Activated CD4-positive, alpha-beta T cell treated with anti-CD3 and anti-CD28 coated beads for 48 hours (primary cell): ENCODE data around the gene INAFM2.

Experiments
- DNase-seq: peaks from one replicate; pipeline ENCODE4 v3.0.0-alpha.2; 2020

INAFM2 gene

DNA sequence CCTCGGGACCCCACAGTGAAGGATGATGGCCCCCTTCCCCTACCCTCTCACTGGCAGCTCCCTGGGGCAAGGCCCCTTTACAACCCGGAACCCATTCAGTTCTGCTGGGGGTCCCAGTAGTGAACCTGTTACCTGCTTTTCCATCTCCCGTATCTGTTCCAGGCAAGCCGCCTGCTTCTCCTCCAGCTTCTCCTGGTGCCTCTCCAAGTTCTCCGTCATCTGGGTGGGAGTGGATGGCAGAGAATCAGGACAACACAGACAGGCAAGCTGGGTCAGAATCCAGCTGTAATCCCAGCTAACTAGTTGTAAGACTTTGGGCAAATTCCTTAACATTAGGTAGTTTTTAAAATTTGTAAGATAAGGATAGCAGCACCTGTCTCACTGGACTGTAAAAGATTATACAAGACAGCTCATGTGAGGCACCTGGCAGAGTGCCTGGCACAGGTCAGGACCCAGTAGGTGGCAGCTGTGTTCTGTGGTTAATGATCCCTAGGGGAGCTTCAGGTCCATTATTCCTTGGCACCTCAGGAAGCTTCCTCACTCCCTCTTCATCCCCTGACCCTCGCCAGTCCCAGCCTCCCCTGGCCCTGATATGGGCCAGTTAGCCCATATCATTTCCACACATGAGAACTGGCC lies 34.2 kb upstream of the INAFM2 start:
- no peak for DNase-seq

DNA sequence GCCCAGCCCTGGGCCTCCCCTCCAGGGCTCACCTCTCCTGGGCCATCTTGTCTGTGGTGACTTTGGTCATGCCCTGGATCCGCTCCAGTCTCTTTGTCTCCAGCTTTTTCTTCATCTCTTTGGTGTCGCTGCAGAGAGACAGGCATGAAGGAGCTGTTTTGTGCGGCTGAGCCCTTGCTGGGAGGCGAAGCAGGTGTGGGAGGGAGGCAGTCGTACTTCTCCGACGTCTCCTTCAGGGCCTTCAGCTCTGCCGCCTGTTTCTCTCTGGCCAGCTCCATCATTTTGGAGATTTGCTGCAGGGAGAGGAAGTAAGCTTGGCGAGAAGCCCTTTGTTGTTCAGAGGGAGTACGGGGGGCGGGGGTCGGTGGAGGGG lies 33.0 kb upstream of the INAFM2 start:
- no peak for DNase-seq

DNA sequence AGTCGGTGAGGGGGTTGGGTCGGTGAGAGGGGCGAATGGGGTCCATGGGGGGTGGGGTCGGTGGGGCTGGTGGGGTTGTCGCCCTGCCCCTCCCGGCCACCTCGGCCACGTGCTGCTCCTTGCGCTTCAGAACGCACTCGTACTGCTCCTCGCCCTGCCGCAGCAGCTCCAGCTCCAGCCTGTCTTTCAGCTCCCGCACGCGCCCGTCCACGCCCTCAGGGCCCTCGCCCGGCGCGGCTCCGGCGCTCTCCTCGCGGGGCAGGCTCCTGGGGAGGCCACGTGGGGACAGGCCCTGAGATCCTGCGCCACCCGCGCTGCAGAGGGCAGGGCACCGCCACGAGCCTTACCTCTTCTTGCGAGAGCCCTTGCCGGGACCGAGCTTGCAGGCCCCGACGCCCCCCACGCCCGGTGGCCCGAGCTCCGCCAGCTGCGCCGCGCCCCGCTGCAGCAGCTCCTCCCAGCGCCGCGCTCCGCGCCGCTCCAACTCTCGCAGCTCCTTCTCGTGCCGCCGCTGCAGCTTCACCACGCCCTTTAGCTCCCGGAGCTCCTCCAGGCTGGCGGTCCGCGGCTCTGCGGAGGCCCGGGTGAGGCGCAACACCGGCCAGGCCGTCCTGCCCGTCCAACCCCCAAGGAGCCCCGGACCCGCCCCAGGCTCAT lies 32.4 kb upstream of the INAFM2 start:
- DNase-seq = no peak

DNA sequence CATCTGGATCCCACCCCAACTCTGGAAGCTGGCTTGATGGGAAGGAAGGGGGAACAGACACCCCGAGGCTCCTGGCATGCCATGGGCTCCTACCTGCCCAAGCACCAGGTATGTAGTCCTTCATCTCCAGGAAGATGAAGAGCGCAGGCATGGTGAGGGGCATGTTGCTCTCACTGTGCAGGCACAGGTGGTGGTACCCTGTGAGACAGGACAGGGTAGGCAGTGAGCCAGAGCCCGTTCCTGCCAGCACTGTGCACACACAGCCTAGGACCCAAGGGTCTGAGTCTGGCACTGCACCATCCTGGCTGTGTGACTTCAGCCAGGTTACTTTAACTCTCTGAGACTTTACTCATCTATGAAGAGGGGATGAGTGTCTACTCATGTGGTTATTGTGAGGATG lies 31.2 kb upstream of the INAFM2 start:
- no peak for DNase-seq

DNA sequence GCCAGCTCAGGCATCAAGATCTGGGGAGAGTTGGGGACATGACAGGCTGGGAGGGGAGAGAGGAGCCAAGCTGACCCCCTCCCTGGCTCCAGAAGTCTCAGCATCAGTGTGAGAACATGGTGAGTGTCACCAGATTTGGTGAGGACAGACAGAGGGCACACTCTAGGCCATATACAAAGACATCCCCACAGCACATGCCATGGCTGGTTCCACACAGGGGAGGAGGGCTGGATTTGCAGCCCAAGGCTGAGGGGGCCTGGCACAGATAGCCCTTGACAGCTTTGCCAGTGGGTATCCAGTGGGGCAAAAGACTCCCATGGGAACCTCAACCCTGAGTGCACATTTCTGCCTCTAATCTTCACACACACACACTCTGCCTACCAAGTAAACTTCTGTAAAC lies 30.5 kb upstream of the INAFM2 start:
- DNase-seq = no peak

DNA sequence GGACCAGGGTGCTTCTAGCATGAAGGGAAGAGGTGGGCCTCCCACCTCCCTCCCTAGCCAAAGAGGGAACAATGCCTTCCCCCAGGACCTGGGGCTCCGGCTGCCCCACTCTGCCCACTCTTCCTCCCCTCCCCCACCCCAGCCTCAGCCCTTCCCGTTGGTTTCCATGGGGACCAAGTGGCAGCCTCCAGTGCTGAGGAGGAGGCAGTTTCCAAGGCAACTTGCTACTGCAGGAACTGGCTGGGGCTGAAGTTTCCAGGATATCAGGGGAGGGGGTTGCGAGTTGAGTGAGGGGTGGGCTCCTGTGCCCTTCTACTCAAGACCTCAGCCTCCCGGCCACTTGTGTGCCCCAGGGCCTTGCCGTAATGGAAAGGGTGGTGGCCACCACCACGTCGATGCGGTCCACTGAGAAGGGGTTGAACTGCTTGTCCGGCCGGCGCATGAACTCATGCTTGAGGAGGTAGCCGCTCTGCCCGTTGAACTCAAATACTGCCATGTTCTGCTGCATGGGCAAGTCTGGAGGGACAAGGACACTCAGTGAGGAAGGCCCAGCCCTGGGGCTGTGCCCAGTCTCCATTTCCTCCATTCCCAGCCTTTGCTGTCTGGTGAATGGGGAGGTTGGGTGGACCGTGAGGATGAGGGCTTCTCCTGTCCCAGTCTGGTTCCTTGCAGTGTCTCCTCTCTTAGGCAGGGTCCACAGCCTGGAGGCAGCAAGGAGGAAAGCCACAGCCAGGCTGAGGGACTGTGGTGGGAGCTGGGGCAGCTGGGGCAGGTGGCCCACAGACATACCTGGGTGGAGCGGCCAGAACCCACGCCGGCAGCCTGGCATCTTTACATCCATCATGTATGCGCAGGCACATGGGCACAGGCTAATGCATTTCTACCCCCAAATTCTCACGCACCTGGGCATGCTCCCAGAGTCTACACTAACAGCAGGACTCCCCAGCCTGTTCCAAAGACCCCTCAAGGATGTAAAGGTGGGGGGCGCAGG lies 29.3 kb upstream of the INAFM2 start:
- DNase-seq = no peak

DNA sequence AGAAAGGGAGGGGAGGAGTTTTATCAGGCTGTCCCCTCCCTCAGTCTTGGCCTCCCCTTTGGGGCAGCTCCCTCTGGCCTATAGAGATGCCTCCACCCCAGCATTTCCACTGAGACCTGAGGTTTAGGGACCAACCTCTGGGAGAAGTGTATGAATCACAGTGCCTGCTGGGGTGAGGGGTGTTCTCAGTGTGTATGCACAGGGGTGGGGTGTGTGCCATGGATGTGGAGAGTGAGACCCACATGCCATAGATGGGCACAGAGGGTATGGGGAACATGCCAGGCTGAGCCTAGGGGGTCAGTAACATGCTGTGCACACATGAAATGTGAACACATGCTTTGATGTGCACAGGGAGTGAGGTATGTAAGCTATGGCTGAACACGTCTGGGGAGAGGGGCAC lies 28.2 kb upstream of the INAFM2 start:
- no peak for DNase-seq

- DNase-seq = no peak
Observed at GRCh38 chr15:40295877-40296560, 27.5 kb upstream of the INAFM2 start.

DNA sequence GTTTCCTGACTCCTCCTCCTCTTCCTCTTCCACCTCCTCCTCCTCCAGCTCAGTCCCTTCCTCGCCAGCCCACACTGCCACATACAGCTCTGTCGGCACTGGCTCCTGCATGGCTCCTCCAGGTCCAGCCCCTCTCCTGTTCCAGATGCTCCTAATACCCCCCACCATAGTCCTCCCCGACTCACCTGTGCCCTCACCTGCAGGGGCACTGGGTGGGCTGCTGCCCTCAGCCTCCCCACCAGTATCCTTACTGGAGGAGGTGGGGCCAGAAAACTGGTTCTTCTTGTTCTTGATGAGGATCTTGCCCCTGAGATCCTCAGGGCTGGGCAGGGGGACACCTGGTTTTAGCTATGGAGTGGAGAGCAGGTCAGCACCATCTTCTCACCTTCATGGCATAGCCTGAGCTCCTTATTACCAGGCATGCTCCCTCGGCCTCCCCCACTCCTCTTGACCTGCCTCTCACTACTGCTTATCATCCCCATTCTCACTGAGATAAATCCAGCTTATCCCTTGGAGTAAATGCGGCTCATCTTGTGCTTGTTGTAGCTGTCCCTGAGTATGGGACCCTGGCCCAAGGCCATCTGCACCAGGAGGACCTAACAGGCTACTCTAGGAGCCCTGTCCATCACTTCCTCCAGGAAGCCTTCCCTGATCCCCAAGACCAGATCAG lies 26.8 kb upstream of the INAFM2 start:
- DNase-seq = no peak

DNA sequence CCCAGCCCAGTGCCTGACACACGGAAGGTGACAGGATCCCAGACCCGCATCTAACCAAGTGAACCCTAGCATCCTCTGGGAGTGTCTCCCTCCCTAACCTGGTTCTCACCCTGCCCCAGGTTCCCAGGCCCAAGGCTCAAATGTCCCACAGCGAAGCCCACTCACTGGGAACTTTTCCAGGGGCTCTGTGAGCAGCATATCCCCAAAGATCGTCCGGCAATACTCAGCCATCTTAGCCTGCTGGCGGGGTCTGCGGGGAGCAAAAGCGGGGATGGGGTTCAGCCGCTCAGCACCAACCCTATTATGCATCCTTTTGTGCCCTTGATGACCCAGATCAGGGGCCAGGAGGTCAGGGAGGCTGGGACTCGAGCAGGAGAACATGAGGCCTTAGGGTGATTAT lies 26.1 kb upstream of the INAFM2 start:
- DNase-seq = no peak

DNA sequence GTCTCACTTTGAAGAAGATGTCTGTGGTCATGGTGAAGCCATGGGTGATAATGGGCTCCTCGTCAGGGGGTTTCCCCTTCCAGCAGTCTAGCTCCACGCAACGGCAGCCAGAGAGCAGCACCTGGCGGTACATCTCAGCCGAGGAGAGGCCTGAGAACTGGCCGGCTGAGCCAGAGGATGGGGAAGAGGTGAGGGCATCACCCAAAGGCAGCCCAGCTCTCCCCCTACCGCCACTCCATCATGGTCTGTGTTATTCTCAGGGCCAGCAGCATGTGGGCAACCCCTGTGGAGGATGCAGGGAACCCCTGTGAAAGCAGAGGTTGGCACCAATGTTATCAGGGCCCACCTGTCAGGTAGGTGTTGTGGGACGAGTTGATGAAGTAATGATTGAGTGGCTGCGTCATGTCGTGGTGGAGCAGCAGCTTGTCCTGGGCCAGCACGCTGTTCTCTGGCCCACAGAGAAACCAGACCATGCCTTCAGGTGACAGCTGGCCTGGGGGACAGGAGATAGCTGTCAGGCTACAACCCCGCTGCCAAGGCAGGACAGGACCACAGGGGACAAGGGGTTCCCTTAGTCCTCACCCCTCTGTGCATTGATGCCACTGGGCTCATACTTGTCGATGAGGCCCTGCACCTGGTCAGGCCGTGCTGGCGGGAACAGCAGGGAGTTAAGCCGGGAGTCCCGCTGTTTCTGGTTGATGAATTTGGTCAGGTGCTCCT lies 25.1 kb upstream of the INAFM2 start:
- DNase-seq = no peak

GRCh38 chr15:40300367-40300766 lies 23.1 kb upstream of the INAFM2 start:
- no peak for DNase-seq

DNA sequence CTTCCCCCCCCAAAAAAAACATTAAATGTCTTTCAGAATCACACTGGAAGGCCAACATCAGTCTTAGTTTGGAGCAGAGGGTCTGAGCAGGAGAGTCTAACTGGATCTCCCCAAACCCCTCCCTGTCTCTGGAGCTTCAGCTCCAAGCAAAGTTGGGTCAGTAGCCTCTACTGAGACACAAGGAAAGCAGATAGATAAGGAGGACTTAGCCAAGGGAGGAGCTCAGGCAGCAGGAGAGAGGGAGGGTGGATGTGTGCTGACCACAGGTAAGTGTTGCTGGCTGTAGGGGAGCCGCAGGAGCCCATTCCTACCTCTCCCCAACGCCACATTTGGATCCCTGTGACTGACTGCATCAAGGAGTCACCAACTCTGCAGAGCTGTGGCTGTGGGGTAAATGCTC lies 22.7 kb upstream of the INAFM2 start:
- DNase-seq = no peak

- DNase-seq = no peak
Observed at GRCh38 chr15:40301467-40302179, 21.9 kb upstream of the INAFM2 start.

- no peak for DNase-seq
Observed at GRCh38 chr15:40302288-40302886, 21.1 kb upstream of the INAFM2 start.

DNA sequence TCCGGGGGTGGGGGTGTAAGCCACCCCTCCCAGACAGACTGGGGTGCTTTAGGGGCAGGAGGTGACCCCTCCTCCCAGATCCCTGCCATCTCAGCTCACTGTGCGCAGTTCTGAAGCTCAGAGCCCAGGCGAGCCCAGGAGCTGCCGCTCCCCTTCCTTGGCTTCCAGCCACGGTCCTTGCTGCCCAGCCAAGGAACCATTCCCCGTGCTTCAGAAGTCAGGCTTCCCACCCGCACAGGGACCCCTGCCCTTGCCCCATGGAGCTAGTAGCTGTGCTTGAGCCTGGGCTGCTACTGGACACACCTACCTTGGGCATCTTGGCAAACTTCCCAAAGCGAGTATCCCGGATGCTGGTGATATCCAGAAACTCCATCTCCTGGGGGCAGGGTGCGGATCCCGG lies 20.5 kb upstream of the INAFM2 start:
- DNase-seq = no peak

- no peak for DNase-seq
Observed at GRCh38 chr15:40303576-40303975, 19.9 kb upstream of the INAFM2 start.

DNA sequence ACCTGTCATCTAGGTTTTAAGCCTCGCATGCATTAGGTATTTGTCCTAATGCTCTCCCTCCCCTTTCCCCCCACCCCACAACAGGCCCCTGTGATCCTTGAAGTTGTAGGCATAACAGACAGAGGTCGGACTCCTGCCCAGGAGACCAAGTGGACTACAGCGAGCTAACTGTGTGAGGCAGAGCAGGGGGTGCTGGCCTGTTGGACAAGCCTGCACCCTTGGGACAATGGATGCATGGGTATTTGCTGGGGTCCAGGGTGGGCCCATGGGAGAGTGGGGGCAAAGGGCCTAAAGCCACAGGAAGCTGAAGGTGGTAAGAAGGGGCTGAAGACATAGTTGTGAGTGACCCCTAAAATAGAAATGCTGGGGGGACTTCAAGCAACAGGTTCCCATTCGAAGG lies 18.2 kb upstream of the INAFM2 start:
- DNase-seq = no peak

DNA sequence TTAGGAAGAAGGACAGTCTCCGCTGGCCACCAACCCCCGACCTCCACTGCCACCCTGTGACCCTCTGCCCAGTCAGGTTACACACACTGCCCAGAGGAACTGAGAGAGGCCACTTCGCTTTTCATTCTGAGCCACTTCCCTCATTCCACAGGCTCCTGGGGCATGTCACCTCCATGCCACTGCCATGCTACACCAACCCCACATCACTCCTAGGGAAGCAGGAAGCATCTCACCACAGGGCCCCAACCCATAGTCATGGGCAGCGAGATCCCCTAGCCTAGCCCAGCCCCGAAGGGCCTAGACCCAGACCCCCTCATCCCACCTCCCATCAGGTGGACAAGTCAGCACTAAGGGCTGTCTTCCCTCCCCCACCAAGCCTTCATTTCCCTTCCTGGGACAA lies 17.1 kb upstream of the INAFM2 start:
- no peak for DNase-seq

GRCh38 chr15:40306908-40307307 lies 16.6 kb upstream of the INAFM2 start:
- DNase-seq = no peak
